H1 (cell line): ENCODE measurements around the gene AAK1. TPM values are rescaled to one million over a fixed set of nuclear protein-coding genes. Genes with fewer than 3 reads are reported as not detected.

Source experiments
- CTCF ChIA-PET: fragments of 300-600 bp; sonication (Branson Sonifier 250); formaldehyde crosslinking; loops from one replicate; lab custom pipeline; 2021; ENCODE audit not compliant: partially characterized antibody; lab: Charles Lee
- POLR2A ChIA-PET: fragments of 300-600 bp; sonication (Branson Sonifier 250); formaldehyde crosslinking; loops from one replicate; lab custom pipeline; 2021; ENCODE audit warnings: inconsistent platforms; ENCODE audit not compliant: partially characterized antibody; lab: Charles Lee
- DNase-seq, 2 experiments: peaks; one replicate each; pipeline versions ENCODE4 v3.0.0 to v3.0.0-alpha.2; 2010 to 2022; ENCODE audit warnings: low spot score in 2 of 2, low read depth in 1 of 2, mixed read lengths in 1 of 2
- FAIRE-seq: peaks from 2 replicates; lab custom pipeline; 2011; peaks lifted over from hg19 to GRCh38; lab: Jason Lieb, UNC
- H2AFZ ChIP-seq: 2 replicates; pipeline ENCODE4 v1.8.1; 2012; ENCODE audit warnings: low read length, inconsistent platforms
- H2AK5ac ChIP-seq: 2 replicates; pipeline ENCODE4 v1.6.1; 2013; ENCODE audit warnings: low read depth, low read length
- H2BK120ac ChIP-seq: replicated peaks from 2 replicates; pipeline ENCODE3; 2013; ENCODE audit warnings: low read depth, low read length, inconsistent platforms
- H2BK12ac ChIP-seq: 2 replicates; pipeline ENCODE4 v1.6.1; 2013; ENCODE audit warnings: low read depth, low read length
- H2BK15ac ChIP-seq: 2 replicates; pipeline ENCODE4 v1.6.1; 2013; ENCODE audit warnings: low read length
- H2BK20ac ChIP-seq: 2 replicates; pipeline ENCODE4 v1.6.1; 2013; ENCODE audit warnings: low read length
- H2BK5ac ChIP-seq: 2 replicates; pipeline ENCODE4 v1.6.1; 2013; ENCODE audit warnings: low read depth, low read length
- H3K14ac ChIP-seq: 2 replicates; pipeline ENCODE4 v1.6.1; 2013; ENCODE audit warnings: inconsistent platforms; ENCODE audit not compliant: insufficient read length
- H3K18ac ChIP-seq: 2 replicates; pipeline ENCODE4 v1.6.1; 2013; ENCODE audit warnings: low read length; ENCODE audit errors: extremely low read depth
- H3K23ac ChIP-seq: 2 replicates; pipeline ENCODE4 v1.6.1; 2013; ENCODE audit warnings: inconsistent platforms; ENCODE audit not compliant: insufficient read length
- H3K23me2 ChIP-seq: 2 replicates; pipeline ENCODE4 v1.6.1; 2013; ENCODE audit warnings: low read depth, low read length
- H3K27ac ChIP-seq: 2 replicates; pipeline ENCODE4 v1.6.1; 2011; ENCODE audit warnings: low read depth, low read length, inconsistent platforms
- H3K27me3 ChIP-seq, 4 experiments: replicated peaks in 1 of 4; 1 replicate in 1 of 4; 2 replicates in 3 of 4; pipeline versions ENCODE4 v1.6.1 to v1.8.1; 2011 to 2013; ENCODE audit warnings: low read length in 3 of 4, mild to moderate bottlenecking in 3 of 4, inconsistent platforms in 2 of 4, mixed read lengths in 2 of 4, moderate library complexity in 1 of 4; ENCODE audit not compliant: control insufficient read depth in 3 of 4, insufficient read depth in 3 of 4; ENCODE audit errors: extremely low read depth in 1 of 4
- H3K36me3 ChIP-seq, 4 experiments: 2 replicates each; pipeline versions ENCODE4 v1.6.1 to v1.8.1; 2011 to 2013; ENCODE audit warnings: mild to moderate bottlenecking in 4 of 4, low read length in 3 of 4, moderate library complexity in 2 of 4, control low read depth in 1 of 4, inconsistent platforms in 1 of 4; ENCODE audit not compliant: insufficient read depth in 4 of 4, control insufficient read depth in 2 of 4
- H3K4ac ChIP-seq: replicated peaks from 2 replicates; pipeline ENCODE3; 2013; ENCODE audit warnings: low read length, low read depth, mixed read lengths, inconsistent platforms; ENCODE audit not compliant: insufficient read length
- H3K4me1 ChIP-seq, 4 experiments: replicated peaks in 1 of 4; 1 replicate in 1 of 4; 2 replicates in 3 of 4; pipeline versions ENCODE4 v1.6.1 to v1.8.1; 2011 to 2013; ENCODE audit warnings: low read length in 3 of 4, inconsistent platforms in 2 of 4, mixed read lengths in 1 of 4; ENCODE audit not compliant: insufficient read depth in 4 of 4, control insufficient read depth in 3 of 4
- H3K4me2 ChIP-seq, 2 experiments: 2 replicates each; pipeline versions ENCODE4 v1.6.1 to v1.8.1; 2011 to 2013; ENCODE audit warnings: low read depth in 2 of 2, low read length in 2 of 2, control low read depth in 1 of 2, inconsistent platforms in 1 of 2, mild to moderate bottlenecking in 1 of 2; ENCODE audit not compliant: insufficient read depth in 1 of 2
- H3K4me3 ChIP-seq, 4 experiments: fragments of 200-600, 300-600 bp in 1 of 4; sonication (generic), shearing (Covaris generic), sonication (Bioruptor Twin) in 1 of 4; 2 replicates each; pipeline versions ENCODE4 v1.5.1 to v1.8.1; 2011 to 2016; ENCODE audit warnings: low read length in 4 of 4, low read depth in 3 of 4, control low read depth in 2 of 4, inconsistent platforms in 2 of 4, mild to moderate bottlenecking in 2 of 4, mixed read lengths in 1 of 4, moderate library complexity in 1 of 4; ENCODE audit not compliant: insufficient read depth in 2 of 4; ENCODE audit errors: extremely low read depth in 1 of 4
- H3K56ac ChIP-seq: replicated peaks from 2 replicates; pipeline ENCODE3; 2013; ENCODE audit warnings: low read depth, mild to moderate bottlenecking, mixed read lengths, low read length, inconsistent platforms; ENCODE audit not compliant: insufficient read length
- H3K79me1 ChIP-seq: 2 replicates; pipeline ENCODE4 v1.6.1; 2013; ENCODE audit warnings: low read depth, low read length, control low read depth
- H3K79me2 ChIP-seq, 2 experiments: 2 replicates each; pipeline versions ENCODE4 v1.6.1 to v1.8.1; 2012 to 2013; ENCODE audit warnings: low read length in 2 of 2, mild to moderate bottlenecking in 2 of 2, inconsistent platforms in 1 of 2; ENCODE audit not compliant: insufficient read depth in 2 of 2, control insufficient read depth in 1 of 2
- H3K9ac ChIP-seq, 4 experiments: replicated peaks in 1 of 4; 1 replicate in 1 of 4; 2 replicates in 3 of 4; pipeline versions ENCODE4 v1.6.1 to v1.8.1; 2011 to 2013; ENCODE audit warnings: low read depth in 3 of 4, low read length in 3 of 4, control low read depth in 2 of 4, mild to moderate bottlenecking in 2 of 4, moderate library complexity in 2 of 4, inconsistent platforms in 1 of 4; ENCODE audit errors: extremely low read depth in 1 of 4
- H3K9me3 ChIP-seq, 2 experiments: 2 replicates each; pipeline versions ENCODE4 v1.6.1 to v1.8.1; 2012 to 2013; ENCODE audit warnings: mild to moderate bottlenecking in 2 of 2, moderate library complexity in 2 of 2, control low read depth in 1 of 2, inconsistent platforms in 1 of 2, low read depth in 1 of 2, low read length in 1 of 2, mixed read lengths in 1 of 2; ENCODE audit not compliant: insufficient read depth in 2 of 2
- H4K20me1 ChIP-seq, 2 experiments: replicated peaks in 1 of 2; 2 replicates each; pipeline versions ENCODE3 to v1.8.1; 2011 to 2013; ENCODE audit warnings: inconsistent platforms in 2 of 2, low read length in 2 of 2, mild to moderate bottlenecking in 1 of 2; ENCODE audit not compliant: insufficient read depth in 2 of 2, control insufficient read depth in 1 of 2
- H4K5ac ChIP-seq: 2 replicates; pipeline ENCODE4 v1.6.1; 2013; ENCODE audit warnings: low read length, low read depth, mixed read lengths, inconsistent platforms; ENCODE audit not compliant: insufficient read length
- H4K8ac ChIP-seq: 2 replicates; pipeline ENCODE4 v1.8.0; 2013; ENCODE audit warnings: mild to moderate bottlenecking, moderate library complexity, low read length, inconsistent platforms; ENCODE audit not compliant: insufficient read depth; ENCODE audit errors: extremely low read depth
- H4K91ac ChIP-seq: replicated peaks from 2 replicates; pipeline ENCODE3; 2013; ENCODE audit warnings: low read length, mixed read lengths, inconsistent platforms; ENCODE audit not compliant: insufficient read length
- BCL11A ChIP-seq, 2 experiments: IDR thresholded peaks; one replicate each; pipeline ENCODE4 v1.6.1; 2011; ENCODE audit warnings: low read depth in 2 of 2, low read length in 2 of 2, mild to moderate bottlenecking in 2 of 2
- CREB1 ChIP-seq: IDR thresholded peaks from 2 replicates; pipeline ENCODE4 v1.6.1; 2012; ENCODE audit warnings: inconsistent platforms
- CTBP2 ChIP-seq: IDR thresholded peaks from 2 replicates; pipeline ENCODE4 v1.7.0; 2011; ENCODE audit warnings: borderline replicate concordance, mild to moderate bottlenecking, moderate library complexity, mixed read lengths, low read length; ENCODE audit not compliant: insufficient read depth, insufficient read length
- FOSL1 ChIP-seq: IDR thresholded peaks from 2 replicates; pipeline ENCODE4 v1.6.1; 2011; ENCODE audit warnings: mild to moderate bottlenecking, low read depth, low read length, moderate library complexity; ENCODE audit not compliant: insufficient read depth
- GABPA ChIP-seq: IDR thresholded peaks from 2 replicates; pipeline ENCODE4 v1.6.1; 2011; ENCODE audit warnings: mild to moderate bottlenecking, low read length, moderate library complexity, borderline replicate concordance; ENCODE audit not compliant: insufficient read depth
- HDAC2 ChIP-seq, 2 experiments: fragments of 300-600 bp in 1 of 2; sonication (generic) in 1 of 2; IDR thresholded peaks; 2 replicates each; pipeline ENCODE4 v1.6.1; 2011 to 2012; ENCODE audit warnings: low read depth in 2 of 2, low read length in 2 of 2, mild to moderate bottlenecking in 2 of 2, moderate library complexity in 2 of 2, borderline replicate concordance in 1 of 2, inconsistent platforms in 1 of 2
- MAX ChIP-seq: IDR thresholded peaks from 2 replicates; pipeline ENCODE4 v1.6.1; 2012; ENCODE audit warnings: inconsistent platforms
- POLR2A ChIP-seq, 2 experiments: IDR thresholded peaks; 1 replicate in 1 of 2; 2 replicates in 1 of 2; pipeline ENCODE4 v1.6.1; 2011; ENCODE audit warnings: low read depth in 2 of 2, low read length in 2 of 2, mild to moderate bottlenecking in 2 of 2; ENCODE audit errors: control extremely low read depth in 1 of 2
- RAD21 ChIP-seq, 2 experiments: IDR thresholded peaks in 1 of 2; conservative IDR thresholded peaks in 1 of 2; 2 replicates each; pipeline ENCODE4 v1.6.1; 2011; ENCODE audit warnings: low read depth in 2 of 2, low read length in 2 of 2, improper control_type of control experiment in 1 of 2, inconsistent platforms in 1 of 2, mild to moderate bottlenecking in 1 of 2, moderate library complexity in 1 of 2
- RXRA ChIP-seq: IDR thresholded peaks from 2 replicates; pipeline ENCODE4 v1.6.1; 2011; ENCODE audit warnings: low read depth, mild to moderate bottlenecking, low read length, moderate library complexity; ENCODE audit not compliant: insufficient read depth
- SIN3A ChIP-seq, 2 experiments: IDR thresholded peaks in 1 of 2; conservative IDR thresholded peaks in 1 of 2; 2 replicates each; pipeline ENCODE4 v1.6.1; 2011 to 2012; ENCODE audit warnings: low read length in 2 of 2, improper control_type of control experiment in 1 of 2, low read depth in 1 of 2, mild to moderate bottlenecking in 1 of 2
- SIX5 ChIP-seq: IDR thresholded peaks from 2 replicates; pipeline ENCODE4 v1.6.1; 2011; ENCODE audit warnings: mild to moderate bottlenecking, low read depth, low read length
- TAF1 ChIP-seq: IDR thresholded peaks from 2 replicates; pipeline ENCODE4 v1.6.1; 2011; ENCODE audit warnings: mild to moderate bottlenecking, low read depth, low read length
- TBP ChIP-seq: IDR thresholded peaks from 2 replicates; pipeline ENCODE4 v1.6.1; 2011; ENCODE audit warnings: low read depth, low read length, improper control_type of control experiment
- TEAD4 ChIP-seq: IDR thresholded peaks from 2 replicates; pipeline ENCODE4 v1.6.1; 2012; ENCODE audit warnings: low read depth, low read length, inconsistent platforms, mixed read lengths
- polyA plus RNA-seq, 7 experiments: library from polyadenylated mRNA; depleted of rRNA in 3 of 7; stranded (reverse) in 5 of 7; unstranded in 2 of 7; fragments of >200 nt in 5 of 7; fragments of 200-250 nt in 2 of 7; gene quantifications; 1 replicate in 5 of 7; 2 replicates in 1 of 7; 4 replicates in 1 of 7; pipeline versions ENCODE4 v1.2.1 to v1.2.3, GENCODE V29; 2011 to 2013; ENCODE audit warnings: missing spikeins in 2 of 7, mixed read lengths in 2 of 7
- total RNA-seq: library from RNA; stranded (reverse); fragmentation: NEBNext Ultra II Directional; extraction: Animal tissue kit (Norgen Biotek cat#: 25700); gene quantifications from 2 replicates; pipeline ENCODE4 v1.2.1, GENCODE V29; 2021

Gene AAK1
- total and polyA plus RNA-seq, 2 of the 8 experiments (the other 6 are each of a cell fraction or from before 2014, with no cell fraction given), result 10.0 to 40.5 TPM

GRCh38 chr2:69422198-69422597 lies 221.3 kb downstream of the AAK1 start:
- H3K79me2 ChIP-seq, result no peaks in the 10 kb centered on the region
- H3K4me2 ChIP-seq, result no peak overlapping the region
- no peak overlapping the region for H3K23ac ChIP-seq
- H3K27me3 ChIP-seq, result no peaks in the 10 kb centered on the region
- no peak overlapping the region for H2AK5ac ChIP-seq
- H3K79me1 ChIP-seq, result no peaks in the 10 kb centered on the region
- H4K8ac ChIP-seq, result no peak overlapping the region
- no peak overlapping the region for H3K4ac ChIP-seq
- H3K56ac ChIP-seq, result no peak overlapping the region
- H2BK120ac ChIP-seq, result no peak overlapping the region
- H3K9me3 ChIP-seq, result no peaks in the 10 kb centered on the region
- FAIRE-seq (no peak), DNase-seq (no peak)
- no peak overlapping the region for H2AFZ ChIP-seq
- H4K5ac ChIP-seq, result no peak overlapping the region
- H4K91ac ChIP-seq, result no peak overlapping the region
- H3K4me1 ChIP-seq, result no peaks in the 10 kb centered on the region
- no peak overlapping the region for H2BK20ac ChIP-seq
- no peak overlapping the region for H2BK15ac ChIP-seq
- POLR2A ChIA-PET, result interaction anchor here (1.9 kb wide), 1 partner anchor 15 kb away, joined by 7 read pairs; the partner anchor contains the start of gene NFU1
- no peak overlapping the region for H3K9ac ChIP-seq
- H2BK5ac ChIP-seq, result no peak overlapping the region
- no peak overlapping the region for H3K4me3 ChIP-seq
- CTCF ChIA-PET, result no interaction called here
- no peak overlapping the region for H3K18ac ChIP-seq
- H3K14ac ChIP-seq, result no peak overlapping the region
- no peak overlapping the region for H2BK12ac ChIP-seq
- peaks cover 0 to 12% (median 3%) of the 10 kb centered on the region in 4 experiments; a peak in 3 of 8 replicates for H3K36me3 ChIP-seq
- no peaks in the 10 kb centered on the region for H4K20me1 ChIP-seq
- no peak overlapping the region for H3K27ac ChIP-seq
- no peaks in the 10 kb centered on the region; the same call in 1 of the 2 replicates for H3K23me2 ChIP-seq
- no peak for TF ChIP-seq TAF1
- no peak for TF ChIP-seq RAD21 (IDR thresholded peaks at IDR 0.05 in 1 of 2, conservative IDR thresholded peaks at IDR 0.05 in 1 of 2; ENCODE audit: low read depth in 2 of 2, low read length in 2 of 2)
- TF ChIP-seq GABPA, result no peak
- no peak for TF ChIP-seq CREB1
- no peak for TF ChIP-seq BCL11A (IDR thresholded peaks at IDR 0.05; ENCODE audit: low read depth in 2 of 2, low read length in 2 of 2)
- no peak for TF ChIP-seq MAX
- TF ChIP-seq TEAD4, result no peak
- TF ChIP-seq RXRA, result no peak
- no peak for TF ChIP-seq TBP
- TF ChIP-seq SIX5, result no peak
- TF ChIP-seq FOSL1, result no peak
- TF ChIP-seq CTBP2, result no peak
- TF ChIP-seq POLR2A (IDR thresholded peaks at IDR 0.05; ENCODE audit: control extremely low read depth in 1 of 2, low read depth in 2 of 2, low read length in 2 of 2), result no peak
- TF ChIP-seq HDAC2 (IDR thresholded peaks at IDR 0.05; ENCODE audit: borderline replicate concordance in 1 of 2, low read depth in 2 of 2, low read length in 2 of 2), result no peak
- TF ChIP-seq SIN3A (conservative IDR thresholded peaks at IDR 0.05 in 1 of 2, IDR thresholded peaks at IDR 0.05 in 1 of 2; ENCODE audit: low read depth in 1 of 2, low read length in 2 of 2), result no peak
